Liver (tissue), 9 donors: ENCODE results near the gene AFMID. TPM values are rescaled to one million over a fixed set of nuclear protein-coding genes. Genes with fewer than 3 reads are reported as not detected.

Source experiments
- DNase-seq: peaks from one replicate; pipeline ENCODE4 v3.0.0-alpha.2; 2017; ENCODE audit warnings: low spot score
- H3K27ac ChIP-seq, 2 donors: one replicate each; pipeline ENCODE4 v1.7.0; 2013; ENCODE audit warnings: inconsistent platforms in 2 of 2, low read length in 2 of 2, control low read depth in 1 of 2, low read depth in 1 of 2, mild to moderate bottlenecking in 1 of 2
- H3K27me3 ChIP-seq, 4 donors: one replicate each; pipeline versions ENCODE4 v1.6.1 to v1.7.0; 2013; ENCODE audit warnings: low read length in 3 of 4, inconsistent platforms in 1 of 4, mild to moderate bottlenecking in 1 of 4, moderate library complexity in 1 of 4; ENCODE audit not compliant: control insufficient read depth in 4 of 4, insufficient read depth in 4 of 4
- H3K36me3 ChIP-seq, 4 donors: one replicate each; pipeline versions ENCODE4 v1.6.1 to v1.7.0; 2013; ENCODE audit warnings: low read length in 3 of 4, mild to moderate bottlenecking in 3 of 4, low read depth in 1 of 4, moderate library complexity in 1 of 4; ENCODE audit not compliant: control insufficient read depth in 4 of 4, insufficient read depth in 3 of 4
- H3K4me1 ChIP-seq, 4 donors: one replicate each; pipeline versions ENCODE4 v1.6.1 to v1.7.0; 2013; ENCODE audit warnings: low read length in 3 of 4, mild to moderate bottlenecking in 3 of 4, moderate library complexity in 1 of 4; ENCODE audit not compliant: control insufficient read depth in 4 of 4, insufficient read depth in 4 of 4
- H3K4me3 ChIP-seq, 3 donors: one replicate each; pipeline versions ENCODE4 v1.6.1 to v1.7.0; 2013; ENCODE audit warnings: low read length in 3 of 3, control low read depth in 1 of 3, low read depth in 1 of 3, mild to moderate bottlenecking in 1 of 3
- H3K9ac ChIP-seq, 2 donors: one replicate each; pipeline ENCODE4 v1.7.0; 2013; ENCODE audit warnings: low read length in 2 of 2, mild to moderate bottlenecking in 2 of 2, moderate library complexity in 2 of 2, control low read depth in 1 of 2, low read depth in 1 of 2
- H3K9me3 ChIP-seq, 4 donors: one replicate each; pipeline versions ENCODE4 v1.6.1 to v1.7.0; 2013; ENCODE audit warnings: low read length in 3 of 4; ENCODE audit not compliant: control insufficient read depth in 4 of 4
- EGR1 ChIP-seq, 2 donors: IDR thresholded peaks; 2 replicates each; pipeline ENCODE4 v1.6.1; 2016 to 2018; ENCODE audit warnings: antibody characterized with exemption in 2 of 2, low read depth in 2 of 2
- FOXA1 ChIP-seq: IDR thresholded peaks from 2 replicates; pipeline ENCODE4 v1.6.1; 2016; ENCODE audit warnings: antibody characterized with exemption
- FOXA2 ChIP-seq: IDR thresholded peaks from 2 replicates; pipeline ENCODE4 v1.6.1; 2016; ENCODE audit warnings: antibody characterized with exemption
- GABPA ChIP-seq, 2 donors: IDR thresholded peaks in 1 of 2; conservative IDR thresholded peaks in 1 of 2; 2 replicates each; pipeline ENCODE4 v1.6.1; 2016; ENCODE audit warnings: antibody characterized with exemption in 2 of 2, mild to moderate bottlenecking in 1 of 2, moderate library complexity in 1 of 2
- HNF4A ChIP-seq, 2 donors: conservative IDR thresholded peaks; 2 replicates each; pipeline ENCODE4 v1.6.1; 2016; ENCODE audit warnings: antibody characterized with exemption in 2 of 2, mild to moderate bottlenecking in 2 of 2
- HNF4G ChIP-seq: IDR thresholded peaks from 2 replicates; pipeline ENCODE4 v1.6.1; 2016; ENCODE audit warnings: antibody characterized with exemption
- JUND ChIP-seq, 2 donors: IDR thresholded peaks; 2 replicates each; pipeline ENCODE4 v1.6.1; 2016; ENCODE audit warnings: antibody characterized with exemption in 2 of 2
- NR2F2 ChIP-seq: IDR thresholded peaks from 2 replicates; pipeline ENCODE4 v1.6.1; 2016; ENCODE audit warnings: antibody characterized with exemption
- RAD21 ChIP-seq, 2 donors: IDR thresholded peaks; 2 replicates each; pipeline ENCODE4 v1.6.1; 2016; ENCODE audit warnings: antibody characterized with exemption in 2 of 2, mild to moderate bottlenecking in 2 of 2
- RXRA ChIP-seq, 2 donors: IDR thresholded peaks; 2 replicates each; pipeline ENCODE4 v1.6.1; 2017 to 2018; ENCODE audit warnings: antibody characterized with exemption in 2 of 2, mild to moderate bottlenecking in 1 of 2
- SP1 ChIP-seq: IDR thresholded peaks from 2 replicates; pipeline ENCODE4 v1.6.1; 2018; ENCODE audit warnings: antibody characterized with exemption, mild to moderate bottlenecking
- TAF1 ChIP-seq: conservative IDR thresholded peaks from 2 replicates; pipeline ENCODE4 v1.6.1; 2016; ENCODE audit warnings: antibody characterized with exemption, mild to moderate bottlenecking
- YY1 ChIP-seq: IDR thresholded peaks from 2 replicates; pipeline ENCODE4 v1.6.1; 2016; ENCODE audit warnings: antibody characterized with exemption, mild to moderate bottlenecking
- WGBS: extraction: QIAGEN DNeasy Blood & Tissue Kit; methylation state at CpG from one replicate; pipeline ENCODE4 v1.1.7; 2013; 5-methylcytosine and 5-hydroxymethylcytosine counted together
- polyA plus RNA-seq, 2 donors: library from polyadenylated mRNA; stranded (reverse) in 1 of 2; unstranded in 1 of 2; fragments of 200-250 nt in 1 of 2; fragments of >200 nt in 1 of 2; fragmentation: Nextera tagmentation in 1 of 2; extraction: Ambion mirVana in 1 of 2; gene quantifications; one replicate each; pipeline versions ENCODE4 v1.2.1 to v1.2.3, GENCODE V29; 2013 to 2015
- total RNA-seq, 2 donors: library from RNA; depleted of rRNA; stranded (reverse); fragments of >200 nt; gene quantifications; one replicate each; pipeline ENCODE4 v1.2.3, GENCODE V29; 2014
- TF ChIP-seq, protein P1 (sequence below): IDR thresholded peaks from 2 replicates; pipeline ENCODE4 v1.6.1; 2016; ENCODE audit warnings: antibody characterized with exemption, mild to moderate bottlenecking
- TF ChIP-seq, protein P2 (sequence below): IDR thresholded peaks from 2 replicates; pipeline ENCODE4 v1.6.1; 2016; ENCODE audit warnings: antibody characterized with exemption
- TF ChIP-seq, protein P3 (sequence below): fragments of 150-350 bp; IDR thresholded peaks from 2 replicates; pipeline ENCODE4 v1.5.1; 2017; ENCODE audit warnings: improper control_type of control experiment, low read depth, low read length; ENCODE audit not compliant: missing input control
- TF ChIP-seq, protein P4 (sequence below): IDR thresholded peaks from 2 replicates; pipeline ENCODE4 v1.6.1; 2016; ENCODE audit warnings: antibody characterized with exemption
- TF ChIP-seq, protein P5 (sequence below): IDR thresholded peaks from 2 replicates; pipeline ENCODE4 v1.6.1; 2016; ENCODE audit warnings: antibody characterized with exemption
- donor health status: healthy.
- donor health status: healthy.
- donor health status: healthy.
- donor health status: healthy.
- donor health status: healthy.

AFMID gene
- total and polyA plus RNA-seq, 4 donors, result 73.4 to 201 (median 138) TPM

DNA sequence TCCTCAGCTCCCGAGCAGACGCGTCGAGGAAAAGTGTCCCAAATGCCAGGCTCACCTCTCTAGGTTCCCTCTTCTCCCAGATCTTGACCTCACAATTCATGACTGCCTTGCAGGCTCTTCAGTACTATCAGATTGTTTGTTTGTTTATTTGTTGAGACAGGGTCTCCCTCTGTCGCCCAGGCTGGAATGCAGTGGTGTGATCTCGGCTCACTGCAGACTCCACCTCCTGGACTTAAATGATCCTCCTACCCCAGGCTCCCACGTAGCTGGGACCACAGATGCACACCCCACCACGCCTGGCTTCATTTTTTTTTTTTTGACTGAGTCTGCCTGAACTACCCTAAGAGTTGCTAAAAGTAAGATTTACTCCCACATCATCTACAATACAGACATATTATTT lies 60.1 kb downstream of the AFMID start:
- 87% methylated on average over 8 of the region's 8 CpGs for WGBS
- no peak for TF ChIP-seq FOXA2
- no peak for TF ChIP-seq RXRA (IDR thresholded peaks at IDR 0.05)
- TF ChIP-seq EGR1 (IDR thresholded peaks at IDR 0.05; ENCODE audit: low read depth in 2 of 2), result no peak
- no peak for TF ChIP-seq RAD21 (IDR thresholded peaks at IDR 0.05)
- TF ChIP-seq GABPA (IDR thresholded peaks at IDR 0.05 in 1 of 2, conservative IDR thresholded peaks at IDR 0.05 in 1 of 2), result no peak
- TF ChIP-seq, protein P1, sequence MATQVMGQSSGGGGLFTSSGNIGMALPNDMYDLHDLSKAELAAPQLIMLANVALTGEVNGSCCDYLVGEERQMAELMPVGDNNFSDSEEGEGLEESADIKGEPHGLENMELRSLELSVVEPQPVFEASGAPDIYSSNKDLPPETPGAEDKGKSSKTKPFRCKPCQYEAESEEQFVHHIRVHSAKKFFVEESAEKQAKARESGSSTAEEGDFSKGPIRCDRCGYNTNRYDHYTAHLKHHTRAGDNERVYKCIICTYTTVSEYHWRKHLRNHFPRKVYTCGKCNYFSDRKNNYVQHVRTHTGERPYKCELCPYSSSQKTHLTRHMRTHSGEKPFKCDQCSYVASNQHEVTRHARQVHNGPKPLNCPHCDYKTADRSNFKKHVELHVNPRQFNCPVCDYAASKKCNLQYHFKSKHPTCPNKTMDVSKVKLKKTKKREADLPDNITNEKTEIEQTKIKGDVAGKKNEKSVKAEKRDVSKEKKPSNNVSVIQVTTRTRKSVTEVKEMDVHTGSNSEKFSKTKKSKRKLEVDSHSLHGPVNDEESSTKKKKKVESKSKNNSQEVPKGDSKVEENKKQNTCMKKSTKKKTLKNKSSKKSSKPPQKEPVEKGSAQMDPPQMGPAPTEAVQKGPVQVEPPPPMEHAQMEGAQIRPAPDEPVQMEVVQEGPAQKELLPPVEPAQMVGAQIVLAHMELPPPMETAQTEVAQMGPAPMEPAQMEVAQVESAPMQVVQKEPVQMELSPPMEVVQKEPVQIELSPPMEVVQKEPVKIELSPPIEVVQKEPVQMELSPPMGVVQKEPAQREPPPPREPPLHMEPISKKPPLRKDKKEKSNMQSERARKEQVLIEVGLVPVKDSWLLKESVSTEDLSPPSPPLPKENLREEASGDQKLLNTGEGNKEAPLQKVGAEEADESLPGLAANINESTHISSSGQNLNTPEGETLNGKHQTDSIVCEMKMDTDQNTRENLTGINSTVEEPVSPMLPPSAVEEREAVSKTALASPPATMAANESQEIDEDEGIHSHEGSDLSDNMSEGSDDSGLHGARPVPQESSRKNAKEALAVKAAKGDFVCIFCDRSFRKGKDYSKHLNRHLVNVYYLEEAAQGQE, result no peak
- H3K9me3 ChIP-seq, result no peaks in the 10 kb centered on the region
- no peak overlapping the region for H3K9ac ChIP-seq
- no peak overlapping the region for H3K4me3 ChIP-seq
- peak overlapping the region in 1 of 2 donors; percentile 12 for H3K27ac ChIP-seq
- no peaks in the 10 kb centered on the region for H3K36me3 ChIP-seq
- H3K27me3 ChIP-seq, result no peaks in the 10 kb centered on the region
- DNase-seq, result no peak
- H3K4me1 ChIP-seq, result peaks cover 0 to 9% (median 3%) of the 10 kb centered on the region in 4 donors

DNA sequence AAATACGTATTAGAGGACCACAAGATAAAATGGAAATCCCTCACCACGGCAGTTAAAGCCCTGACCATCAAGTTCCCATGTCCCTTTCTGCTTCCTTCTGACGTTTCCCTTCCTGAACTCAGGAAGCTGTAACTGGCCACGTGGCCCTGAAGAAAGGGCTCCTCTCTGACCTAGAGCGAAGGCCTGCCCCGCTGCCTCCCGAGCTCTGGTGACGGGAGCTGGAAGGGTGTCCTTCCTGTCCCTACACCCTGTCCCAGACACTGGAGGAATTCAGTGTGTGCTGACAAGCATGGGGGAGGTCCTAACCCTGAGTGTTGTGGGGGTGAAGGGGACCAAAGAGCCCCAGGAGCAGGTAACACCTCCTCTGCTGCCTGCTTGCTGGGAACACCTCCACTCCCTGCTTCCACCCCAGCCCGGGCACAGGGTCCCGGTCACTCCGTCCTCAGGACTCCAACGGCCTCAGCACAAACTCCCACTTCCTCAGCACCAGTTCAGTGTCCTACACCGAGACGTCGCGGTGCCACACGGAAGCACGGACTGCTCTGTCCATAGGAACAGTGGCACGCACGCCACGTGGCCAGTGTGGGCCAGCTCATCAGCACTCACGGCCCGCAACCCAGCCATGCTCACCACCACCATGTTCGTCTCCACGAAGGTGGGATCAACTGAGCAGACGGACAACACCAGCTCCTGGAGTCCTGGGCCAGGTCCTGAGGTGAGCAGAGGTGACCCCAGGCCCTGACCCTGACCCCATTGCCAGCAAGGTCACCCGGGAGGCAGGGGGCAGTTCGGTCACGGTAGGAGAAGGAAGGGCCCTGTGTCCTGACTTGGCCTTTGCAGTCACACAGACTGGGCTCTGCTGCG lies 61.1 kb downstream of the AFMID start:
- H3K27ac ChIP-seq, result peak overlapping the region; percentile 44 to 62
- no peaks in the 10 kb centered on the region for H3K36me3 ChIP-seq
- H3K9me3 ChIP-seq, result no peaks in the 10 kb centered on the region
- no peak overlapping the region for H3K9ac ChIP-seq
- no peak overlapping the region for H3K4me3 ChIP-seq
- no peaks in the 10 kb centered on the region for H3K27me3 ChIP-seq
- 69% methylated on average over 30 of the region's 30 CpGs for WGBS
- DNase-seq, result no peak
- TF ChIP-seq GABPA (IDR thresholded peaks at IDR 0.05 in 1 of 2, conservative IDR thresholded peaks at IDR 0.05 in 1 of 2) (no peak), NR2F2 (peak; percentile 71), RXRA (IDR thresholded peaks at IDR 0.05) (peak in 1 of 2 donors; percentile 8)
- H3K4me1 ChIP-seq, result peaks cover 0 to 9% (median 3%) of the 10 kb centered on the region in 4 donors

DNA sequence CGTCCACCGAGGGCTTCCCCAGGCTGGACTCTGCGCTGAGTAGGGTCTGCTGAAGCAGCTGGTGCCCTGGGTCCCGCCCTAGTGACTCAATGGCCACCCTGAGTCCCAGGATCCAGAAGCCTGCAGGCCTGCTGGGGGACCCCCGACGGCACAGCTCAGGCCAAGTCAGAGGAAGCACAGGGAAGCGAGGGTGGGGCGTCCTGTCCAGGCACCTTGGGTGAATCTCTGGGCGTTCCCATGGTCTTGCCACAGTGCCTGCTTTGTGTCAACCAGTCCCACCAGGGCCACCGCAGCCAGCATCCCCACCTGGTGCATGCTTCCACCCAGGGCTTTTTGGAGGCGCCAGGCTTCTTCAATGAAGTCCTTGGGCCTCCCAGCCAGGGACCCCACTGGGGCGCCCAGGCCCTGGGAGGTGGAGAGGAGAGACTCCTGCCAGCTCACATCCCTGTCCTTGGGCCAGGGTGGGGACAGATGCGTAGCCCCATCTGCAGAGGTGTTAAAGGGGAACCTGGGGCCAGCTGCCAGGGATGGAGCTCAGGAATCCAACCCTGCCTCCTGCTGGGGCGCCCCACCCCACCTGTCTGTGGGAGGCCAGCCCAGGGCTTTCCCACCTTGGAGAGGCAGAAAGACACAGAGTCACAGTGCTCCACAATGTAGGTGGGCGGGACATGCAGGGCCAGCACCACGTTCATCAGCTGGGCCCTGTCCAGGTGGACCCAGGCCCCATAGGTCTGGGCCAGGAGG lies 62.1 kb downstream of the AFMID start:
- Histone ChIP-seq H3K4me3 (no peak overlapping the region), H3K27me3 (no peaks in the 10 kb centered on the region), H3K36me3 (no peaks in the 10 kb centered on the region), H3K9ac (no peak overlapping the region), H3K4me1 (peaks cover 0 to 14% (median 5%) of the 10 kb centered on the region in 4 donors), H3K9me3 (no peaks in the 10 kb centered on the region), H3K27ac (peak overlapping the region in 1 of 2 donors; percentile 44)
- WGBS, result 83% methylated on average over 16 of the region's 16 CpGs
- TF ChIP-seq RAD21 (IDR thresholded peaks at IDR 0.05) (no peak), HNF4G (no peak), JUND (IDR thresholded peaks at IDR 0.05) (no peak), GABPA (IDR thresholded peaks at IDR 0.05 in 1 of 2, conservative IDR thresholded peaks at IDR 0.05 in 1 of 2) (no peak), FOXA2 (no peak), EGR1 (IDR thresholded peaks at IDR 0.05; ENCODE audit: low read depth in 2 of 2) (no peak), HNF4A (conservative IDR thresholded peaks at IDR 0.05) (no peak), TAF1 (no peak), FOXA1 (no peak), YY1 (no peak), NR2F2 (no peak), RXRA (IDR thresholded peaks at IDR 0.05) (no peak), SP1 (no peak)
- TF ChIP-seq, protein P2, sequence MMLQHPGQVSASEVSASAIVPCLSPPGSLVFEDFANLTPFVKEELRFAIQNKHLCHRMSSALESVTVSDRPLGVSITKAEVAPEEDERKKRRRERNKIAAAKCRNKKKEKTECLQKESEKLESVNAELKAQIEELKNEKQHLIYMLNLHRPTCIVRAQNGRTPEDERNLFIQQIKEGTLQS, result no peak
- TF ChIP-seq, protein P3, sequence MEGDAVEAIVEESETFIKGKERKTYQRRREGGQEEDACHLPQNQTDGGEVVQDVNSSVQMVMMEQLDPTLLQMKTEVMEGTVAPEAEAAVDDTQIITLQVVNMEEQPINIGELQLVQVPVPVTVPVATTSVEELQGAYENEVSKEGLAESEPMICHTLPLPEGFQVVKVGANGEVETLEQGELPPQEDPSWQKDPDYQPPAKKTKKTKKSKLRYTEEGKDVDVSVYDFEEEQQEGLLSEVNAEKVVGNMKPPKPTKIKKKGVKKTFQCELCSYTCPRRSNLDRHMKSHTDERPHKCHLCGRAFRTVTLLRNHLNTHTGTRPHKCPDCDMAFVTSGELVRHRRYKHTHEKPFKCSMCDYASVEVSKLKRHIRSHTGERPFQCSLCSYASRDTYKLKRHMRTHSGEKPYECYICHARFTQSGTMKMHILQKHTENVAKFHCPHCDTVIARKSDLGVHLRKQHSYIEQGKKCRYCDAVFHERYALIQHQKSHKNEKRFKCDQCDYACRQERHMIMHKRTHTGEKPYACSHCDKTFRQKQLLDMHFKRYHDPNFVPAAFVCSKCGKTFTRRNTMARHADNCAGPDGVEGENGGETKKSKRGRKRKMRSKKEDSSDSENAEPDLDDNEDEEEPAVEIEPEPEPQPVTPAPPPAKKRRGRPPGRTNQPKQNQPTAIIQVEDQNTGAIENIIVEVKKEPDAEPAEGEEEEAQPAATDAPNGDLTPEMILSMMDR, result no peak
- TF ChIP-seq, protein P4, sequence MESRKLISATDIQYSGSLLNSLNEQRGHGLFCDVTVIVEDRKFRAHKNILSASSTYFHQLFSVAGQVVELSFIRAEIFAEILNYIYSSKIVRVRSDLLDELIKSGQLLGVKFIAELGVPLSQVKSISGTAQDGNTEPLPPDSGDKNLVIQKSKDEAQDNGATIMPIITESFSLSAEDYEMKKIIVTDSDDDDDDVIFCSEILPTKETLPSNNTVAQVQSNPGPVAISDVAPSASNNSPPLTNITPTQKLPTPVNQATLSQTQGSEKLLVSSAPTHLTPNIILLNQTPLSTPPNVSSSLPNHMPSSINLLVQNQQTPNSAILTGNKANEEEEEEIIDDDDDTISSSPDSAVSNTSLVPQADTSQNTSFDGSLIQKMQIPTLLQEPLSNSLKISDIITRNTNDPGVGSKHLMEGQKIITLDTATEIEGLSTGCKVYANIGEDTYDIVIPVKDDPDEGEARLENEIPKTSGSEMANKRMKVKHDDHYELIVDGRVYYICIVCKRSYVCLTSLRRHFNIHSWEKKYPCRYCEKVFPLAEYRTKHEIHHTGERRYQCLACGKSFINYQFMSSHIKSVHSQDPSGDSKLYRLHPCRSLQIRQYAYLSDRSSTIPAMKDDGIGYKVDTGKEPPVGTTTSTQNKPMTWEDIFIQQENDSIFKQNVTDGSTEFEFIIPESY, result no peak
- TF ChIP-seq, protein P5, sequence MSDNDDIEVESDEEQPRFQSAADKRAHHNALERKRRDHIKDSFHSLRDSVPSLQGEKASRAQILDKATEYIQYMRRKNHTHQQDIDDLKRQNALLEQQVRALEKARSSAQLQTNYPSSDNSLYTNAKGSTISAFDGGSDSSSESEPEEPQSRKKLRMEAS, result no peak
- DNase-seq, result no peak
